Type B pancreatic cell (in vitro differentiated cells): ENCODE data around the gene EDNRB. TPM values are rescaled to one million over a fixed set of nuclear protein-coding genes. Genes with fewer than 3 reads are reported as not detected.

Experiments used
- DNase-seq: peaks from one replicate; pipeline ENCODE4 v3.0.0; 2021; ENCODE audit warnings: mixed read lengths; ENCODE audit not compliant: unreplicated experiment; ENCODE audit errors: extremely low spot score
- H3K27ac Mint-ChIP-seq: 2 replicates; pipeline ENCODE4 v1.8.0; 2021; ENCODE audit warnings: mild to moderate bottlenecking, mixed read lengths
- H3K27me3 Mint-ChIP-seq: 2 replicates; pipeline ENCODE4 v1.8.0; 2021; ENCODE audit warnings: mixed read lengths
- H3K36me3 Mint-ChIP-seq: 2 replicates; pipeline ENCODE4 v1.8.0; 2021; ENCODE audit warnings: mixed read lengths
- H3K4me1 Mint-ChIP-seq: one replicate; pipeline ENCODE4 v1.8.0; 2021; ENCODE audit warnings: mixed read lengths; ENCODE audit not compliant: unreplicated experiment
- H3K4me3 Mint-ChIP-seq: 2 replicates; pipeline ENCODE4 v1.8.0; 2021; ENCODE audit warnings: mild to moderate bottlenecking, mixed read lengths
- H3K9me3 Mint-ChIP-seq: 2 replicates; pipeline ENCODE4 v1.8.0; 2021; ENCODE audit warnings: mixed read lengths
- total RNA-seq: library from RNA; stranded (reverse); gene quantifications from 2 replicates; pipeline ENCODE4 v1.2.1, GENCODE V29; 2021; ENCODE audit warnings: low replicate concordance
- TF ChIP-seq, protein P1 (sequence below): fragments of 200-600 bp; sonication (generic); conservative IDR thresholded peaks from 2 replicates; pipeline ENCODE4 v1.5.0; 2021; ENCODE audit warnings: antibody characterized with exemption, mild to moderate bottlenecking

EDNRB gene
- total RNA-seq, 1 donor from 2014 or later, result 18.2 TPM

DNA sequence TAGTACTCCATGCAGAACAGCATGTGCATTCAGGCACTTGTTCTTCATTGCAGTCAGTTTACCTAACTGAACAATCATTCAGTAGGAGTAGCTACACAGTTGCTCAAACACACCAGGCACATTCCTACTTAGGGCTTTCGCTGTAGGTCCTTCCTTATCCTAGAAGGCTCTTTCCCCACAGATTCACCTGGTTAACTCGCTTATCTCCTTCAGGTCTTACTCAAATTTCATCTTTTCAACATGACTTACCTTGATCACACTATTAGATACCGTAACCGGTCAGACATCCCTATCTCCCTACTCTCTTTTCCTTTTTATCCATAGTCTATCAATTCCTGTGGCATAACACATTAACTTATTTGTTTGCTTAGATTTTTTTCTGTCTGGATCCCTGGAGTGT, 14.6 kb downstream of the EDNRB start:
- H3K4me3 Mint-ChIP-seq, result no peak overlapping the region
- H3K27ac Mint-ChIP-seq, result no peak overlapping the region
- TF ChIP-seq, protein P1, sequence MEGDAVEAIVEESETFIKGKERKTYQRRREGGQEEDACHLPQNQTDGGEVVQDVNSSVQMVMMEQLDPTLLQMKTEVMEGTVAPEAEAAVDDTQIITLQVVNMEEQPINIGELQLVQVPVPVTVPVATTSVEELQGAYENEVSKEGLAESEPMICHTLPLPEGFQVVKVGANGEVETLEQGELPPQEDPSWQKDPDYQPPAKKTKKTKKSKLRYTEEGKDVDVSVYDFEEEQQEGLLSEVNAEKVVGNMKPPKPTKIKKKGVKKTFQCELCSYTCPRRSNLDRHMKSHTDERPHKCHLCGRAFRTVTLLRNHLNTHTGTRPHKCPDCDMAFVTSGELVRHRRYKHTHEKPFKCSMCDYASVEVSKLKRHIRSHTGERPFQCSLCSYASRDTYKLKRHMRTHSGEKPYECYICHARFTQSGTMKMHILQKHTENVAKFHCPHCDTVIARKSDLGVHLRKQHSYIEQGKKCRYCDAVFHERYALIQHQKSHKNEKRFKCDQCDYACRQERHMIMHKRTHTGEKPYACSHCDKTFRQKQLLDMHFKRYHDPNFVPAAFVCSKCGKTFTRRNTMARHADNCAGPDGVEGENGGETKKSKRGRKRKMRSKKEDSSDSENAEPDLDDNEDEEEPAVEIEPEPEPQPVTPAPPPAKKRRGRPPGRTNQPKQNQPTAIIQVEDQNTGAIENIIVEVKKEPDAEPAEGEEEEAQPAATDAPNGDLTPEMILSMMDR, result no peak
- DNase-seq, result no peak
- no peaks in the 10 kb centered on the region for H3K4me1 Mint-ChIP-seq
- H3K9me3 Mint-ChIP-seq, result peaks cover 8% of the 10 kb centered on the region
- peaks cover 6% of the 10 kb centered on the region for H3K27me3 Mint-ChIP-seq
- peaks cover 4% of the 10 kb centered on the region for H3K36me3 Mint-ChIP-seq

- TF ChIP-seq, protein P1, result no peak
- no peaks in the 10 kb centered on the region for H3K4me1 Mint-ChIP-seq
Observed at GRCh38 chr13:77903435-77903834, 15.2 kb downstream of the EDNRB start.

GRCh38 chr13:77902319-77902963, 16.2 kb downstream of the EDNRB start:
- Mint-ChIP-seq H3K4me3 (no peak overlapping the region), H3K9me3 (peaks cover 8% of the 10 kb centered on the region)
- no peak for DNase-seq

More at GRCh38 chr13:77903435-77903834, 15.2 kb downstream of the EDNRB start:
- peaks cover 6% of the 10 kb centered on the region for H3K27me3 Mint-ChIP-seq
- H3K36me3 Mint-ChIP-seq, result peaks cover 4% of the 10 kb centered on the region
- no peak for DNase-seq
- H3K4me3 Mint-ChIP-seq, result no peak overlapping the region
- H3K27ac Mint-ChIP-seq, result no peak overlapping the region
- peaks cover 8% of the 10 kb centered on the region for H3K9me3 Mint-ChIP-seq

DNA sequence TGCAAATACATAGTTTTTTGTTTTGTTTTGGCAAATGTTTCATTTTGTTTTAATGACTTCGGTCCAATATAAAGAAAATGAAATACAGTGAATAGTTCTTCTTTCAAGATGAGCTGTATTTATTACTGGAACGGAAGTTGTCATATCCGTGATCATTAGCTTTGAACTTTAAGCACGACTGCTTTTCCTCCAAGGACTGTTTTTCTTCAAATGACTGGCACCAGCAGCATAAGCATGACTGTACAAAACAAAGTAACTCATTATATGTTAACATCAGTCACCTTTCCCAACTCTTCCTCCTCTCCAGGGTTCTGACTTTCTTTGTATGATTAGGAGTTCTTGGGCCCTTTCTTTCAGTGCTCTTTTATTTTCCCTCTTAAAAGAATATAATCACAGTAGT, 20.5 kb downstream of the EDNRB start:
- Mint-ChIP-seq H3K4me1 (no peaks in the 10 kb centered on the region), H3K4me3 (no peak overlapping the region), H3K27me3 (peaks cover 6% of the 10 kb centered on the region), H3K9me3 (peaks cover 8% of the 10 kb centered on the region), H3K36me3 (peaks cover 4% of the 10 kb centered on the region), H3K27ac (no peak overlapping the region)
- TF ChIP-seq, protein P1, result no peak
- DNase-seq, result no peak

More at GRCh38 chr13:77902319-77902963, 16.2 kb downstream of the EDNRB start:
- Mint-ChIP-seq H3K27me3 (peaks cover 6% of the 10 kb centered on the region), H3K36me3 (peaks cover 4% of the 10 kb centered on the region), H3K27ac (no peak overlapping the region), H3K4me1 (no peaks in the 10 kb centered on the region)
- TF ChIP-seq, protein P1, result no peak

DNA sequence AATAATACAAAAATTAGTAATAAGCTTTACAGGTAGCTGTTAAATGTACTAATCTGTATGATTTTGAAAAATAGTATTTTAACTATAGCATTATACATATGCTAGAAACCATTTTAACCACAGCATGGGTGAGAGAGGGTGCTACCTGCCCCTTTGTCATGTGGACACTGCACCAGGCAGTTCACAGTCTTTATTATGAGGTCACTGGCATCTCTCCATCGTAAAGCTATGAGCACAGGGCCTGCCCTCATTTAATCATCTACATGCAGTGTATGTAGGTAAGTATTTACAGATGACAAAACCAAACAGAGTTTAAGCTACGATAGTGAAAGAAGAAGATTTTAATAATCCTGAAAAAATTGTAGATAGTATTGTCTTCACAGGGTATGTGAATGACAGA, 21.7 kb downstream of the EDNRB start:
- H3K9me3 Mint-ChIP-seq, result no peaks in the 10 kb centered on the region
- H3K4me1 Mint-ChIP-seq, result no peaks in the 10 kb centered on the region
- no peaks in the 10 kb centered on the region for H3K36me3 Mint-ChIP-seq
- DNase-seq, result no peak
- no peak overlapping the region for H3K4me3 Mint-ChIP-seq
- no peak overlapping the region for H3K27ac Mint-ChIP-seq
- no peaks in the 10 kb centered on the region for H3K27me3 Mint-ChIP-seq
- TF ChIP-seq, protein P1, result no peak
